Measurements from ENCODE around the gene ASB8. TPM values are rescaled to one million over a fixed set of nuclear protein-coding genes. Genes with fewer than 3 reads are reported as not detected.

Gene ASB8
- polyA plus RNA-seq, 2 of the 4 experiments (the other 2 are of a cell fraction) = 16.2 to 25.6 TPM

DNA sequence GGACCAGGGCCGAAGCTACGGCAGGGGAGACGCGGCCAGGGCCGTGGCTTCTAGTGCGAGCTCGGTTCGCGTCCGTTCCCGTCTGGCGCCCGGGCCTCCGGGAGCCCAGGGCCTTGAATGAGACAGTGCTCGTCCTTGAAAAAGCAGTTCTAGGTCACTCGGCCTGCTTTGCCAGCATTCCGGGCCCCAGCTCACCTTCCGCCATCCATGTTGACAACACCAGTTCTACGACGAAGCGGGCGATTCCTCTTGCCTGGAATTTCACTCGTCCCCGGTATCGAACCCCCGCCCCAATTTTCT is 41.3 kb upstream of the ASB8 start:
- CTCF ChIA-PET = interaction anchor here (0.6 to 5.8 kb wide), 5 partner anchors 9 to 472 kb away, joined by 3 to 63 read pairs (median 15); partner anchors contain the start of gene CCDC184
- peak; percentile 2 to 4; a peak in 2 of 6 replicates for ATAC-seq
- TF ChIP-seq RFX5 (IDR thresholded peaks at IDR 0.05) (no peak), CHD4 (IDR thresholded peaks at IDR 0.05; ENCODE audit: borderline replicate concordance) (no peak), JUNB (IDR thresholded peaks at IDR 0.05) (no peak), PHF8 (IDR thresholded peaks at IDR 0.05; ENCODE audit: borderline replicate concordance, low read depth) (no peak)
- TF ChIP-seq, protein P1, sequence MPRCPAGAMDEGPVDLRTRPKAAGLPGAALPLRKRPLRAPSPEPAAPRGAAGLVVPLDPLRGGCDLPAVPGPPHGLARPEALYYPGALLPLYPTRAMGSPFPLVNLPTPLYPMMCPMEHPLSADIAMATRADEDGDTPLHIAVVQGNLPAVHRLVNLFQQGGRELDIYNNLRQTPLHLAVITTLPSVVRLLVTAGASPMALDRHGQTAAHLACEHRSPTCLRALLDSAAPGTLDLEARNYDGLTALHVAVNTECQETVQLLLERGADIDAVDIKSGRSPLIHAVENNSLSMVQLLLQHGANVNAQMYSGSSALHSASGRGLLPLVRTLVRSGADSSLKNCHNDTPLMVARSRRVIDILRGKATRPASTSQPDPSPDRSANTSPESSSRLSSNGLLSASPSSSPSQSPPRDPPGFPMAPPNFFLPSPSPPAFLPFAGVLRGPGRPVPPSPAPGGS (IDR thresholded peaks at IDR 0.05) = no peak
- H3K4me2 ChIP-seq = peak overlapping the region; percentile 87
- WGBS (ENCODE audit: missing lambda C conversion rate) = 42% methylated on average over 26 of the region's 26 CpGs
- FAIRE-seq = no peak
- peaks cover 45% of the 10 kb centered on the region for H3K4me1 ChIP-seq
- DNase-seq (ENCODE audit: low read depth in 1 of 2, low spot score in 1 of 2) = no peak
- POLR2A ChIA-PET = interaction anchor here (0.5 to 2.6 kb wide), 6 partner anchors 16 to 594 kb away, joined by 3 to 10 read pairs (median 4); partner anchors contain the start of genes ASB8 and TMEM106C
- peaks cover under 1% of the 10 kb centered on the region; the same call in 2 of the 3 replicates for H3K9me3 ChIP-seq
- H3K4me3 ChIP-seq = peak overlapping the region; percentile 66
- H3K27ac ChIP-seq = peak overlapping the region; percentile 86 to 93

DNA sequence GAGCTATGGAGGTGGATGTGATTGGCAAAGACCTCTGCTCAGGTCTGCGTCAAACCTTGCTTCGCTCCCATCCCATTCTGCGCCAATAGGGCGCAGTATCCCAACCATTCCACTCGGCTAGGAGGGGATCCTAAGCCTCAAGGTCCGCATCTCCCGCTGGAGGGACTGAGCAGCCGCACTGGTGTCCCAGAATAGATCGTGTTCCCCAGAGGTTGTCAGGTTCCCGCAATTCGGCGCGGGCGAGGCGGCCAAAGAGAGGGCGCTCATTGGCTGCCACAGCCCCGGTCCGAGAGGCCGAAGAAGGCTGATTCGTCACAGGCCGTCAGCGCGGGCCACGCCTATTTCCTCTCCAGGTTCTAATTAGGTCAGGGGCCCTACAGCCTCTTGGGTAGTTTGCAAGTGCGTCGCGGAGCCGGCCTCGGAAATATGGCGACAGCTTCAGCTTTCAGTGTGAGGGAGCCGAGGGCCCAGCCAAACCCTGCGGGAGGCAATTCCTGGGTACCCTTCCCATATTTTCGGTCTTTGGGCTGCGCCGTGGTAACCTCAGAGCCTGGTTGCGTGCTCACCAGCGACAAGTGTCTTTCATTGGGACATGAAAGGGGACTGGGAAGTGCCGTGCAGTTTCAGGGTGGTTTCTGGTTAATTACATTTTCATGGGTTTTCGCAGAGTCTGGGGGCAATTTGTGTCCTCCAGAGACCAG is 40.8 kb upstream of the ASB8 start:
- peak overlapping the region; percentile 66 for H3K4me3 ChIP-seq
- H3K4me2 ChIP-seq = peak overlapping the region; percentile 87
- ATAC-seq = peak; percentile 93 to 96
- POLR2A ChIA-PET = interaction anchor here (0.5 to 2.6 kb wide), 8 partner anchors 9 to 421 kb away, joined by 3 to 10 read pairs (median 4); partner anchors contain the start of genes ASB8, TMEM106C and VDR
- TF ChIP-seq JUN (IDR thresholded peaks at IDR 0.05) = peak; percentile 42 to 81; a peak in 4 of 5 replicates
- TF ChIP-seq NR3C1 (IDR thresholded peaks at IDR 0.05) = no peak
- TF ChIP-seq, protein P2, sequence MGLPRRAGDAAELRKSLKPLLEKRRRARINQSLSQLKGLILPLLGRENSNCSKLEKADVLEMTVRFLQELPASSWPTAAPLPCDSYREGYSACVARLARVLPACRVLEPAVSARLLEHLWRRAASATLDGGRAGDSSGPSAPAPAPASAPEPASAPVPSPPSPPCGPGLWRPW (IDR thresholded peaks at IDR 0.05) = no peak
- peak; percentile 77 for TF ChIP-seq POLR2A (IDR thresholded peaks at IDR 0.05; ENCODE audit: low read length)
- TF ChIP-seq, protein P3, sequence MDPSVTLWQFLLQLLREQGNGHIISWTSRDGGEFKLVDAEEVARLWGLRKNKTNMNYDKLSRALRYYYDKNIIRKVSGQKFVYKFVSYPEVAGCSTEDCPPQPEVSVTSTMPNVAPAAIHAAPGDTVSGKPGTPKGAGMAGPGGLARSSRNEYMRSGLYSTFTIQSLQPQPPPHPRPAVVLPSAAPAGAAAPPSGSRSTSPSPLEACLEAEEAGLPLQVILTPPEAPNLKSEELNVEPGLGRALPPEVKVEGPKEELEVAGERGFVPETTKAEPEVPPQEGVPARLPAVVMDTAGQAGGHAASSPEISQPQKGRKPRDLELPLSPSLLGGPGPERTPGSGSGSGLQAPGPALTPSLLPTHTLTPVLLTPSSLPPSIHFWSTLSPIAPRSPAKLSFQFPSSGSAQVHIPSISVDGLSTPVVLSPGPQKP (IDR thresholded peaks at IDR 0.05; ENCODE audit: low read depth, low read length) = no peak
- TF ChIP-seq, protein P1 (IDR thresholded peaks at IDR 0.05) = 0 out of 3 replicates have a peak, but pooled peaks have one; percentile 23
- TF ChIP-seq, protein P4, sequence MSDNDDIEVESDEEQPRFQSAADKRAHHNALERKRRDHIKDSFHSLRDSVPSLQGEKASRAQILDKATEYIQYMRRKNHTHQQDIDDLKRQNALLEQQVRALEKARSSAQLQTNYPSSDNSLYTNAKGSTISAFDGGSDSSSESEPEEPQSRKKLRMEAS (IDR thresholded peaks at IDR 0.05) = peak; percentile 82
- TF ChIP-seq, protein P5, sequence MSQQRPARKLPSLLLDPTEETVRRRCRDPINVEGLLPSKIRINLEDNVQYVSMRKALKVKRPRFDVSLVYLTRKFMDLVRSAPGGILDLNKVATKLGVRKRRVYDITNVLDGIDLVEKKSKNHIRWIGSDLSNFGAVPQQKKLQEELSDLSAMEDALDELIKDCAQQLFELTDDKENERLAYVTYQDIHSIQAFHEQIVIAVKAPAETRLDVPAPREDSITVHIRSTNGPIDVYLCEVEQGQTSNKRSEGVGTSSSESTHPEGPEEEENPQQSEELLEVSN (IDR thresholded peaks at IDR 0.05; ENCODE audit: borderline replicate concordance, low read depth) = peak; percentile 78; the same call in 1 of the 2 replicates
- TF ChIP-seq FOSB (CRISPR knock-in tag; IDR thresholded peaks at IDR 0.05) = no peak
- no peak for TF ChIP-seq FOSL2 (IDR thresholded peaks at IDR 0.05)
- TF ChIP-seq FOSL2 (CRISPR knock-in tag; IDR thresholded peaks at IDR 0.05) = no peak
- no peak for TF ChIP-seq EHF (CRISPR knock-in tag; IDR thresholded peaks at IDR 0.05)
- TF ChIP-seq PHF8 (IDR thresholded peaks at IDR 0.05; ENCODE audit: borderline replicate concordance, low read depth) = peak; percentile 87; the same call in 1 of the 2 replicates
- TF ChIP-seq TFCP2L1 (CRISPR knock-in tag; IDR thresholded peaks at IDR 0.05) = 0 out of 2 replicates have a peak, but pooled peaks have one; percentile 39
- no peak for TF ChIP-seq HOXB5 (CRISPR knock-in tag; IDR thresholded peaks at IDR 0.05)
- no peak for FAIRE-seq
- peak; percentile 93 to 98 for DNase-seq (ENCODE audit: low read depth in 1 of 2, low spot score in 1 of 2)
- CTCF ChIA-PET = interaction anchor here (0.6 to 5.8 kb wide), 10 partner anchors 9 to 483 kb away, joined by 3 to 63 read pairs (median 4); partner anchors contain the start of genes CCDC184 and PFKM
- H3K27ac ChIP-seq = peak overlapping the region; percentile 86 to 93
- H3K4me1 ChIP-seq = peaks cover 50% of the 10 kb centered on the region
- H3K9me3 ChIP-seq = no peaks in the 10 kb centered on the region; the same call in 2 of the 3 replicates
- WGBS (ENCODE audit: missing lambda C conversion rate) = 3% methylated on average over 36 of the region's 39 CpGs

All from A549 (cell line).